ENCODE results near the gene LRRK1.
A peak's percentile ranks its signal among the peaks of the same experiment; 100 is the strongest.

LRRK1 gene

GRCh38 chr15:101048581-101049030, 129.4 kb downstream of the LRRK1 start:
- DNase-seq, result no peak

GRCh38 chr15:101049282-101049681, 130.1 kb downstream of the LRRK1 start:
- DNase-seq, result no peak

DNA sequence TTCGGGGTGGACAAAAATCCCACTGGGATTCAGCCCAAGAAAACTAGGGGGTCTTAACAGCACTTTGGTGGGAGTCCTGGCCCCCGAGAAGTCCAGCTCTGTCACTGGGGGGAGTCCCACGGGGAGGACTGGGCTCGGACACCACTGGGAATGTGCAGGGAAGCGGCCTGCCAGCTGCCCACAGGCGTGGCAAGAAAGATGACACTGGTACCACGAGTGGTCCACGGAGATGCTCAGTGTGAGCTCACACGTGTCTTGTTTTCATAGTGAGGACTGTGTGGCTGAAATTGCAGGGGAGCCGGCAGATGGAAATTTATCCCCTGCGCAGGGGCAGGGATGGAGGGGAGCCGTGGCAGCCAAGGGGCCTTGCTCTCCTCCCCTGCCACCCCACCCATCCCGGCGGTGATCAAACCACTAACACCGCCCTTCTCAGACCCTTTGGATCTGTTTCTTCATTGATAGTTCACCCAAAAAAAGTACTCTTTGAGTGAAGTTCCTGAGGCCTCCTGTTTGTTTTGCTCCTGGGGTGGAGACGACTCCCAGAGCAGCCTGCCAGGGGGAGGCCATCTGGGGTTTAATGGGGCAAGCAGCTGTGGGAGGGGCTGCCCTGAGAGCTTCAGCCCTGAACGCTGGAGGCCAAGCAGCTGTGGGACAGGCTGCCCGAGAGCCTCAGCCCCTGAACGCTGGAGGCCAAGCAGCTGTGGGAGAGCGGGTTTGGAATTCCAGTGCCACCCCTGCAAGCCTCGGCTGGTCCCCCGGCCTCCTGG, 130.9 kb downstream of the LRRK1 start:
- no peak for DNase-seq

GRCh38 chr15:101050623-101051290, 131.6 kb downstream of the LRRK1 start:
- no peak for DNase-seq

GRCh38 chr15:101051291-101052030, 132.3 kb downstream of the LRRK1 start:
- no peak for DNase-seq

GRCh38 chr15:101052031-101052620, 133.0 kb downstream of the LRRK1 start:
- DNase-seq, result no peak

DNA sequence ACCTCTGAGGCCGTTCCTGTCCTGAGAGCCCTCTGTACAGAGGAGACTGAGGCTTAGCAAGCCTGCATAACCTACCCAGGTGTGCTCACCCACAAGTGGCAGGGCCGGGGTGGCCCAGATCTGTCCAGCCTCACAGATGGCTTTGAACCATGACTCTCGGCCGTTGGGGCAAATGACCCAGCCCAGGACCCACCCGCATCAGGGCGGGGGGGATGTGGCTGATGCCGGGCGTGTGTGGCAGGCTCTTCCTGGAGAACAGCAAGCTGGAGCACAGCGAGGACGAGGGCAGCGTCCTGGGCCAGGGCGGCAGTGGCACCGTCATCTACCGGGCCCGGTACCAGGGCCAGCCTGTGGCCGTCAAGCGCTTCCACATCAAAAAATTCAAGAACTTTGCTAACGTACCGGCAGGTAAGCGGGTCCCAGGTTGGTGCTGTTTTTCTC, 133.5 kb downstream of the LRRK1 start:
- no peak for DNase-seq

DNA sequence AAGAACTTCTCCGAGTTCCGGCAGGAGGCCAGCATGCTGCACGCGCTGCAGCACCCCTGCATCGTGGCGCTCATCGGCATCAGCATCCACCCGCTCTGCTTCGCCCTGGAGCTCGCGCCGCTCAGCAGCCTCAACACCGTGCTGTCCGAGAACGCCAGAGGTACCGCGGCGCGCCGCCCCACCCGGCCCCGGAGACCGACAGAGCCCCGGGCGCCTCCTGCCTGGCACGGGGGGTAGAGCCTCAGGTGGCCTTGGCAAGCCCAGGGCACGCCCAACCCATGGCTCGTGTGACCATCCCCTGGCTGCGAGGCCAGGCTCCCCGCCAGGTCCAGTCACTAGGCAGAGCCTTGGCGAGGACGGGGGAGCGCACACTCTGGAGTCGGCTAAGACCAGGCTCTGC, 134.1 kb downstream of the LRRK1 start:
- DNase-seq, result no peak

DNA sequence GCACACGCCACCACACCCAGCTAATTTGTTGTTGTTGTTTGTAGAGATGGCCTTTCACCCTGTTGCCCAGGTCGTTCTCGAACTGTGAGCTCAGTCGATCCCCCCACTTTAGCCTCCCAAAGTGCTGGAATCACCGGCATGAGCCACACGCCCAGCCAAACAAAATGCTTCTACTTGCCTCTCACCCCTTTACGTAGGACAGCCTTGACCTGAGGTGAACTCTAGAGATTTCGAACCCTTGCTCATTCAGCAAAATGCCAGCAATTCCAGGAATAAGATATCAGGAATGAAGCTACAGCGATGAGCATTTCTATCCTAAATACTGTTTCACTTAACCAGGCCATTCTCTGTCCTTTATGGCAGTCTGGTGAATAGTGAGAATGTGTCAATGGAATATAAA, 135.0 kb downstream of the LRRK1 start:
- DNase-seq, result no peak

DNA sequence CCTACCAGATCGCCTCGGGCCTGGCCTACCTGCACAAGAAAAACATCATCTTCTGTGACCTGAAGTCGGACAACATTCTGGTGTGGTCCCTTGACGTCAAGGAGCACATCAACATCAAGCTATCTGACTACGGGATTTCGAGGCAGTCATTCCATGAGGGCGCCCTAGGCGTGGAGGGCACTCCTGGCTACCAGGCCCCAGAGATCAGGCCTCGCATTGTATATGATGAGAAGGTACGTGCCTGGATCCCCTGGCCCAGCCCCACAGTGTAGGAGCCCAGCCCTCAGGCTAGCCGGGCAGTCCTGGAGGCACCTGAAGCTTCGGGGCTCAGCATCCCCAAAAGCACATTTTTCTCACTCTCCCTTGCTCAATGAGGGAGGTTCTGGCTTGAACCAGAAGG, 135.8 kb downstream of the LRRK1 start:
- DNase-seq, result no peak

- no peak for DNase-seq
These were observed 136.3 kb downstream of the LRRK1 start for GRCh38 chr15:101055411-101055810.

GRCh38 chr15:101056366-101057334, 137.5 kb downstream of the LRRK1 start:
- DNase-seq, result no peak

GRCh38 chr15:101057841-101058407, 138.8 kb downstream of the LRRK1 start:
- DNase-seq, result no peak

GRCh38 chr15:101058735-101059134, 139.6 kb downstream of the LRRK1 start:
- no peak for DNase-seq

DNA sequence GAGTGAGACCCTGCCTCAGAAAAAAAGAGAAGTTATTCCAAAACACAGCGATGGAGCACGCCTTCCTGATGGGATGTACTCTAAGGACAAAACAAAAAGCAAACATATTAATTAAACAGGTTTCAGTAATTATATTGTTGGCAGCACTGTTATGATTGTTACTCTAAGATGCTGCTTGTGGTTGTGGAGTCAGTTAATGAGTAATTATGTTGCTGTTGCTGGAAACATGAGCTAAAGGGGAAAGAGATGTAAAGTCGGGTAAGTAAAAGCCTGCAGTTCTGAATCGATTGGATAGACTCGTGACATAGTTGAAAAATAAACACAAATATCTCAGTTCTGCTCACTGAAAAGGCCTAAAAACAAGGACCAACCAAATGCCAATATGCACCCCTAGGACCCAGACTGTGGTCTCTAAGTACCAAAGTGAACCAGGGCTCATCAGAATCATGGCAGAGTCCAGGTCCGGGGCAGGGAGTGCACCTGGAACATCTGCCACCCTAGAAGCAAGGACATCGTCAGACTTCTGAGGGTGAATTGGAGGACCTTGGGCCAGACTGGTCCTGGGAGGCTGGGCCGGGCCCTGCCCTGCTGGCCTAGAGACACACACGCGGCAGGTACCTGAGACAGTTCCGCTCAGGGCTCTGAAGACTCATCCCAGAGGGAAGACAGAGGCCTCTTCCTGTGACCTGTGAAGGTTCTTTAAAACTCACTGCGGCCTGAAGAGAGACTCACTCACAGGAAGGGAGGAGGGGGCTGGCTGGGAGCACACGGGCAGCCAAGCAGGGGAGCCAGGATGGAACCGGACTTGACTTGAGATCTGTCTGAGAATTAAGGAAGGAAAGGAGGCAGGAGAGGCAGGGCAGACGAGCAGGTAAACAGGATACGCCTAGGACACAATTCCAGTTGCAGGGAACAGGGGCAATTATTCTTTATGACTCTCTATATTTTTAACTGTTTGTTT, 140.5 kb downstream of the LRRK1 start:
- DNase-seq, result no peak

DNA sequence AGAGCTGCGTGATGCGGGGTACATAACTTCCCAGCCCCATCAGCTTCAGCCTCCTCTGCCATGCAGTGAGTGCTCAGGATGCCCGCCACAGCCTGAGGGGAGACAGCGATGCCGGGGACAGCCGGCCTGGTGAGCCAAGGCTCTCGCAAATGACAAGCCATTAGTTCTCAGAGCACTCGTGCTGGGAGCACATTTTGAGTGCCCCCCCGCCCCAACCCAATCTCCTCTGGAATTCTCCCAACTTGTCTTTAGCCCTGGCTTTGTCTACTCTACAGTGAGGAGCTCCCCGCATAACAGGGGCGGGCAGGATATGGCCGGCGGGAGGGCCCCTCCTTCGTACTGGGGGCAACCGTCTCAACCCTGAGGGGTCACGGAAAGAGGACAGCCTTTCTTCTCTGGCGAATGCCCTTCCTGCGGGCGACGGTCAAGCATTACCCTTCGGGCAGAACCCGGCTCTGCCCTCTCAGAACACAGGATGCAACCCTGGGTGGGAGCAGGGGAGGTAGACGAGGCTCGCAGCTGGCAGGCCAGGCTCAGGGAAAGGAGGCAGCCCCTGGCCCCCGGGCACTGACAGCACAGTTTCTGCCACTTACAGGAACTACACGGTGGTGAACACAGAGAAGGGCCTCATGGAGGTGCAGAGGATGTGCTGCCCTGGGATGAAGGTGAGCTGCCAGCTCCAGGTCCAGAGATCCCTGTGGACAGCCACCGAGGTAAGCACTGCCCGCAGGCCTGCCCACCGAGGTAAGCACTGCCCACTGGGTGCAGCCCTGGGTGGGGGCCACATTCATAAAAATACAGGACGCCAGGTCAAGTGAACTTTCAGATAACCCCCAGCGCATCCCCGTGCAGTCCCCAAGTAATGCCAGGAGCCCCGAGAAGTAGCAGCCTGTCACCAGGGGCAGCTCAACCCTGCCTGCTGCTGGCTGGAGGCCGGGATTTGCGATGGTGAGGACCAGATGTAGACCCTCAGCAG, 141.7 kb downstream of the LRRK1 start:
- DNase-seq, result no peak

DNA sequence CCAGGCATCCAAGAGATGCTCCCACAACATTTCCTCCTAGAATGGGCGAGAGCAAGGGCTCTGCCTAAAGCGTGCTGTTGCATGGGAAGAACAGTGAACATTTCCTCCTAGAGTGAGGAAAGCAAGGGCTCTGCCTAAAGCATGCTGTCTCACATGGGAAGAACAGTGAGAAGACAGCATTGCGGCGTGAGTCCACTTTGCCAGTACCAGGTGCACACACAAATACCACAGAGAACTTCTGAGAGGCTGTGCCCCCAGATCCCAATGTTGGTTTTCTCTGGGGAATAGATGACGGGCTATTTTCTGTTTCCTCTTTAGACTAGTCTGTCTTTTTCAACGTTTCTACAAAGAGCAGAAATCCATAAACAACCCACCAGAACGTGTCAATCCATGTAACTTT, 142.9 kb downstream of the LRRK1 start:
- no peak for DNase-seq

DNA sequence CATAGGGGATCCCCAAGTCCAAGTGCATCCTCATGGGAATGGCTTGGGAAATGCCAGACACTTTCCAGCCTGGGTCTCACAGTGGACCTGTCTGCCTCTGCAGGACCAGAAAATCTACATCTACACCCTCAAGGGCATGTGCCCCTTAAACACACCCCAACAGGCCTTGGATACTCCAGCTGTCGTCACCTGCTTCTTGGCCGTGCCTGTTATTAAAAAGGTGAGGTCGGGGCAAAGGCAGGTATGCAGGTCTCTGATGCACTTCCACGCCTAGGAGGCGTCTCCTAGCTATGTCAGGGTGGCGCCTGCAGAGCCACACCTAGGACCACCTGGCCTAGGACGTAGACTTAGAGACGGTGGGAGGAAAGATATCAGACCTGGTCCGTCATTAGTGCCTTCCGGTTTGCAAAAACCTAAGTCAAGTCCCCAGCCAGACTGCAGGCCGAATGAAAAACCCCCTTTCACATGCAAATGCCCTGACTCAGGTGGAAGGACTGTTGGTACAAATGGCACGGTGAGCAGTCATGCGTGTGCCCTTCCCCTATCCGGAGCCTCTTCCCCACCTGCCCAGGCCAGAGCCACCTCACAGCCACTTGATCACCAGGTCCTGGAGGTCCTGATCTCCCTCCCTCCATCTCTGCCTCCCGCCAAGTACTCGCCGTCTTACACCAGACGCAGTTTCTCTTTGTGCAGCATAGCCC, 143.5 kb downstream of the LRRK1 start:
- DNase-seq, result peak in 1 of 2 donors; percentile 33

GRCh38 chr15:101063212-101063611, 144.1 kb downstream of the LRRK1 start:
- DNase-seq, result no peak
